Heart right ventricle (tissue), 16 donors: ENCODE data around the gene GRIP2. TPM values are rescaled to one million over a fixed set of nuclear protein-coding genes. Genes with fewer than 3 reads are reported as not detected.

Source experiments
- ATAC-seq, 8 donors: fragments of 200-7000 bp; cut with Tn5 transposase; one replicate each; pipeline ENCODE4 v1.9.1; 2020; ENCODE audit warnings: mild to moderate bottlenecking in 8 of 8, moderate library complexity in 8 of 8, moderate number of reproducible peaks in 1 of 8
- DNase-seq, 2 donors: peaks; one replicate each; pipeline ENCODE4 v3.0.0-alpha.2; 2020
- H3K27ac ChIP-seq, 10 donors: fragments of 200-600 bp; sonication (generic) in 2 of 10; one replicate each; pipeline versions ENCODE4 v1.5.0 to v1.8.0; 2020 to 2022; ENCODE audit warnings: mild to moderate bottlenecking in 3 of 10
- H3K27me3 ChIP-seq, 7 donors: fragments of 200-600 bp; one replicate each; pipeline ENCODE4 v1.8.0; 2021 to 2022; ENCODE audit warnings: mild to moderate bottlenecking in 2 of 7
- H3K36me3 ChIP-seq, 9 donors: fragments of 200-600 bp; sonication (generic) in 1 of 9; one replicate each; pipeline versions ENCODE4 v1.5.0 to v1.8.0; 2020 to 2022; ENCODE audit warnings: mild to moderate bottlenecking in 2 of 9
- H3K4me1 ChIP-seq, 9 donors: fragments of 200-600 bp; sonication (generic) in 1 of 9; one replicate each; pipeline versions ENCODE4 v1.5.0 to v1.8.0; 2020 to 2022; ENCODE audit warnings: mild to moderate bottlenecking in 4 of 9
- H3K4me3 ChIP-seq, 10 donors: fragments of 200-600 bp; sonication (generic) in 2 of 10; one replicate each; pipeline versions ENCODE4 v1.5.0 to v1.8.0; 2020 to 2022; ENCODE audit warnings: mild to moderate bottlenecking in 7 of 10, moderate library complexity in 2 of 10
- H3K9me3 ChIP-seq, 11 donors: fragments of 200-600 bp in 10 of 11; sonication (generic) in 2 of 11; one replicate each; pipeline versions ENCODE4 v1.5.0 to v1.8.0; 2013 to 2022; ENCODE audit warnings: mild to moderate bottlenecking in 2 of 11, control low read depth in 1 of 11, moderate library complexity in 1 of 11
- WGBS, 2 donors: extraction: QIAGEN DNeasy Blood & Tissue Kit; methylation state at CpG; one replicate each; pipeline ENCODE4 v1.1.7; 2013; ENCODE audit warnings: inconsistent platforms in 1 of 2; 5-methylcytosine and 5-hydroxymethylcytosine counted together
- intact Hi-C, 10 donors: fragments of 100-400 bp; cut with DNase I; formaldehyde crosslinking; loops; one replicate each; pipeline versions ENCODE4 v1.11.1 to v1.14.2; 2022
- polyA plus RNA-seq, 2 donors: library from polyadenylated mRNA; stranded (reverse); fragments of 200-250 nt; gene quantifications; one replicate each; pipeline ENCODE4 v1.2.3, GENCODE V29; 2013
- total RNA-seq, 10 donors: library from RNA; stranded (reverse); fragmentation: NEBNext Ultra II Directional in 3 of 10; extraction: Animal tissue kit (Norgen Biotek cat#: 25700) in 3 of 10; gene quantifications; one replicate each; pipeline versions ENCODE4 v1.2.1 to v1.2.4, GENCODE V29; 2021 to 2023
- TF ChIP-seq, protein P1 (sequence below), 9 donors: fragments of 200-600 bp; sonication (generic) in 2 of 9; IDR thresholded peaks; one replicate each; pipeline versions ENCODE4 v1.5.0 to v1.8.0; 2021 to 2022; ENCODE audit warnings: antibody characterized with exemption in 9 of 9, mild to moderate bottlenecking in 5 of 9, moderate library complexity in 1 of 9
- donor health status: Arrhythmogenic right ventricular cardiomyopathy.
- donor health status: ischemic (EF 13 %, LVEDD 7.1; RV severe dilation, severe dysfunction).
- donor health status: healthy with polysubstance abuse.
- donor health status: DM: no; HTN: yes; CAD: no.
- donor health status: DM: no; HTN: no; CAD: no.
- donor health status: ischemic (EF 25% LVEDD 6.9; RV normal size, moderate dysfunction).
- donor health status: ischemic (EF 25% LVEDD 5.7; RV mildly dilated, moderate dysfunction).
- donor health status: healthy.
- donor health status: DM: yes; HTN: yes; CAD: no.
- donor health status: Ischemic cardiomyopathy.
- donor health status: ischemic (EF 35%, LVEDD 5.7; RV mildly dilated, moderate dysfunction).
- donor health status: nonischemic (EF 11% LVEDD 7.7; RV severe dilation, severe dysfunction).
- donor health status: DM: yes; HTN: yes; CAD: no.
- donor health status: PGD.
- donor health status: ischemic (EF 29% LVEDD 5.4; RV normal size, mild dysfunction).
- donor health status: nonischemic (EF 23%, LVEDD 6.1; RV moderate dilation, normal function).

The GRIP2 gene
- total and polyA plus RNA-seq, 12 donors: 7.4 to 70.1 (median 39.4) TPM

DNA sequence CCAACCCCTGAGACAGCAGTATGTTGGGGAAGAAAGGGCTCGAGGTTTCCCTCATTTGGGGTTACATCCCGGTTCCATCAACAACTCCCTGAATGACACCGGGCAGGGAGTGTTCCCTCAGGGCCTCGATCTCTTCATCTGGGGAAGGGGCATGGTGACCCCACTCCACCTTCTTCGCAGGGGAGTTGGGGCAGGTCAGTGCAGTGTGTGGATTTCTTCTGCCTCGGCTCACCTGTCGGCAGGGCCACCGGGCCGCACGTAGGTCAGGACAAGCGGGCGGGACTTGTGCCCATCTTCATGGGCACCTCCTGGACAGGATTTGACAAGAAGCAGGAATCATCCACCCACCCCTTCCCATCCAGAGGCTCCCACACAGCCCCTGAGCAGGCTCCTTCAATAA lies 17.4 kb downstream of the GRIP2 start:
- no peak for DNase-seq
- Histone ChIP-seq H3K36me3 (peaks cover 0 to 25% (median 0%) of the 10 kb centered on the region in 9 donors), H3K9me3 (no peaks in the 10 kb centered on the region), H3K4me1 (peaks cover 25 to 89% (median 53%) of the 10 kb centered on the region in 9 donors), H3K27ac (peak overlapping the region; percentile 56 to 96 (median 87)), H3K27me3 (no peaks in the 10 kb centered on the region), H3K4me3 (no peak overlapping the region)
- intact Hi-C loops: loop anchor here in 2 of 10 donors (2.0 kb wide), 2 partner anchors 16 to 18 kb away; partner anchors contain the start of gene GRIP2 (in 1 of the 2)
- ATAC-seq: no peak
- TF ChIP-seq, protein P1, sequence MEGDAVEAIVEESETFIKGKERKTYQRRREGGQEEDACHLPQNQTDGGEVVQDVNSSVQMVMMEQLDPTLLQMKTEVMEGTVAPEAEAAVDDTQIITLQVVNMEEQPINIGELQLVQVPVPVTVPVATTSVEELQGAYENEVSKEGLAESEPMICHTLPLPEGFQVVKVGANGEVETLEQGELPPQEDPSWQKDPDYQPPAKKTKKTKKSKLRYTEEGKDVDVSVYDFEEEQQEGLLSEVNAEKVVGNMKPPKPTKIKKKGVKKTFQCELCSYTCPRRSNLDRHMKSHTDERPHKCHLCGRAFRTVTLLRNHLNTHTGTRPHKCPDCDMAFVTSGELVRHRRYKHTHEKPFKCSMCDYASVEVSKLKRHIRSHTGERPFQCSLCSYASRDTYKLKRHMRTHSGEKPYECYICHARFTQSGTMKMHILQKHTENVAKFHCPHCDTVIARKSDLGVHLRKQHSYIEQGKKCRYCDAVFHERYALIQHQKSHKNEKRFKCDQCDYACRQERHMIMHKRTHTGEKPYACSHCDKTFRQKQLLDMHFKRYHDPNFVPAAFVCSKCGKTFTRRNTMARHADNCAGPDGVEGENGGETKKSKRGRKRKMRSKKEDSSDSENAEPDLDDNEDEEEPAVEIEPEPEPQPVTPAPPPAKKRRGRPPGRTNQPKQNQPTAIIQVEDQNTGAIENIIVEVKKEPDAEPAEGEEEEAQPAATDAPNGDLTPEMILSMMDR (IDR thresholded peaks at IDR 0.05): no peak
- 77 to 78% methylated on average over 12 of the region's 12 CpGs for WGBS, 2 donors

DNA sequence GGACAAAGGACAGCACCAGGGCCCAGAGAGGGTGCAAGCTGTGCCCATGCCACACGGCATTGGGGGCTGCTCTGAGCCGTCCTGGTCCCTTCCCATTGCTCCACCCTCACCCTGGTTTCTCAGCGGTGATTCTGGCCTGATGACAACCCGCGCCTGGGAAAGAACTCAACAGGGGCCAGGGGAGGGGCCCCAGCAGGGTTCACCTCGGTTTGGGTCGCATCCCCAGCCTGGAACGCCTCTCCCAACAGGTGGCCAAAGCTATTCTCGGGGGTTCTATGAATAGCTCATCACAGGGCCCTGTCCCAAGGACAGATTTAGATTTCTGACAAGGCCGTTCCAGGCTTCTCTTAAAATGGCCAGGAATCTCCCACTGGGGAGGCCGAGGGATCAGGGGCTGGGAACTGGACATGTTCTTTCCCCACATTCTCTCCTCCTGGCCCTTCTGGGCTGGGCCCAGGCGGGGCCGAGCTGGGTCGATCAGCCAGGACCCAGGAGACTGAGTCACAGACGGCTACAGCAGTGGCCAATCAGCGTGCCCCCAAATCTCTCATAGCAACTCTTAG lies 17.9 kb downstream of the GRIP2 start:
- Histone ChIP-seq H3K9me3 (no peaks in the 10 kb centered on the region), H3K36me3 (peaks cover 0 to 30% (median 0%) of the 10 kb centered on the region in 9 donors), H3K27me3 (no peaks in the 10 kb centered on the region), H3K27ac (peak overlapping the region; percentile 56 to 96 (median 87)), H3K4me3 (no peak overlapping the region), H3K4me1 (peaks cover 25 to 88% (median 53%) of the 10 kb centered on the region in 9 donors)
- peak; percentile 71 to 90 (median 81) for ATAC-seq
- 30 to 45% methylated on average over 16 of the region's 16 CpGs for WGBS, 2 donors
- peak; percentile 81 to 87 for DNase-seq
- intact Hi-C loops: loop anchor here in 2 of 10 donors (2.0 kb wide), 2 partner anchors 17 to 19 kb away; partner anchors contain the start of gene GRIP2 (in 1 of the 2)
- TF ChIP-seq, protein P1 (IDR thresholded peaks at IDR 0.05): no peak

GRCh38 chr3:14521611-14522010 lies 18.5 kb downstream of the GRIP2 start:
- ATAC-seq (peak in 2 of 8 donors; percentile 7 to 18), DNase-seq (no peak)
- Histone ChIP-seq H3K36me3 (peaks cover 0 to 36% (median 0%) of the 10 kb centered on the region in 9 donors), H3K9me3 (no peaks in the 10 kb centered on the region), H3K4me1 (peaks cover 25 to 84% (median 49%) of the 10 kb centered on the region in 9 donors), H3K27ac (peak overlapping the region; percentile 56 to 96 (median 85)), H3K4me3 (no peak overlapping the region), H3K27me3 (peaks cover 0 to 3% (median 0%) of the 10 kb centered on the region in 7 donors)
- intact Hi-C loops: loop anchor here in 2 of 10 donors (2.0 kb wide), 2 partner anchors 17 to 19 kb away; partner anchors contain the start of gene GRIP2 (in 1 of the 2)
- TF ChIP-seq, protein P1 (IDR thresholded peaks at IDR 0.05): no peak
- WGBS, 2 donors: 60 to 66% methylated on average over 12 of the region's 12 CpGs

DNA sequence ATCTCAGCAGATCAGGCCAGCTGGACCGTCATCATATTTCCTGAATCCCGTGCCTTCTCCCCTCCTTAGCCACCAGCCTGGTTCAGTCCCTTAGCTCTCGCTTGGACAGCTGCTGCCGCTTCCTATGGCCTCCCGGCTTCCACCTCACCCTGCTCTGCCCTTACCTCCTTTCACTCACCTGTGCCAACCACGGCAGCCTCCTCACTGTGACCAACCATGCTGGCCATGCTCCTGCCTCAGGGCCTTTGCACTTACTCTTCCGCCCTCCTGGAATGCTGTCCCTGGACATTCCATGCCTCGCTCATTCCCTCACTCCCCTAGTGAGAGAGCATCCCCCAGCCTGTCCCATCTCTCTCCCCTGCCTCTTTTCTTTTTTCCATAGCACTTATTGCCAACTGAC lies 19.2 kb downstream of the GRIP2 start:
- WGBS, 2 donors: 80 to 85% methylated on average over 8 of the region's 8 CpGs
- intact Hi-C loops: no loop called here
- H3K27ac ChIP-seq: peak overlapping the region in 8 of 10 donors; percentile 56 to 96 (median 90)
- DNase-seq: no peak
- no peaks in the 10 kb centered on the region for H3K9me3 ChIP-seq
- TF ChIP-seq, protein P1 (IDR thresholded peaks at IDR 0.05): no peak
- H3K4me3 ChIP-seq: no peak overlapping the region
- ATAC-seq: no peak
- H3K27me3 ChIP-seq: peaks cover 0 to 3% (median 0%) of the 10 kb centered on the region in 7 donors
- peaks cover 0 to 43% (median 0%) of the 10 kb centered on the region in 9 donors for H3K36me3 ChIP-seq
- peaks cover 22 to 78% (median 43%) of the 10 kb centered on the region in 9 donors for H3K4me1 ChIP-seq
